GM21717 (cell line): ENCODE measurements around the gene CHST12.

ENCODE experiments used
- ATAC-seq: cut with Tn5 transposase; IDR thresholded peaks from one replicate; pipeline ENCODE4 v1.9.1; 2021; ENCODE audit warnings: mild to moderate bottlenecking, moderate library complexity; ENCODE audit not compliant: unreplicated experiment

The CHST12 gene

DNA sequence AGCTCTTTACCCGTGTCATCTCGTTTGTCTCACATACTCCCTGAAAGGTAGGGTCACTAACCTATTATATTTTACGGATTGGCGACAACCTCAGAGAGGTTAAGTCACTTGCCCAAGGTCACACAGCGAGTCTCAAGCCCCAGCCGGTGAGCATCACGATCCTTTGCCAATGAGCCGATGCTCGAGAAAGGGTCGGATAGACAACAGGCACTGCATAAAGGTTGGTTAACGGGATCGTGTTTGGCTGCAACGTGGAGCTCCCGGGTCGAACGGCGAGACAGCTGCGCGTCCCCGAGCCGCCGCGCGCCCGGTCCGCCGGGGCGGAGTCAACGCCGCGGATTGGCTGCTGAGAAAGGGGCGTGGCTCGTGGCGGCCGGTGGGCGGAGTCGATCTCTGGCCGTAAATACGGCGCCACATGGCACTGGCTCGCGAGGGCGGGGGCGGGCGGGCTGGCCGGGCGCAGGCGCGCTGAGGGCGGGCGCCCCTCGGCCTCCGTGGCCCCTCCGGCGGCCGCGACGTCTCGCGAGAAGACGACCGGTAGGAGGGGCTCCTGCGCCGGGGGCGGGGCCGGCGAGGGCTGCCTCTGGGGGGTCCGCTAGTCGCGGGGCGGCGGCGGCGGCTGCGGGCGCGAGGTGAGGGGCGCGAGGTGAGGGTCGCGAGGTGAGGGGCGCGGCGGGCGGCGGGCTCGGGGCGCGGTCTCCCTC lies at the start of gene CHST12:
Gene CHST12, plus strand, starts transcription at position 598 of the 704 bp plus-strand sequence. CDS start 29,029 bp downstream, outside the sequence.
- ATAC-seq, result peak; percentile 27

- peak; percentile 38 for ATAC-seq
These were observed 49.5 kb upstream of the CHST12 start for GRCh38 chr7:2353936-2354185.

- ATAC-seq, result peak; percentile 75
These were observed 49.0 kb upstream of the CHST12 start, which contains the start of gene EIF3B for GRCh38 chr7:2354186-2354938. TSS of gene EIF3B (plus strand) at chr7:2354827. CDS start at chr7:2354922, 95 bp downstream.

- peak; percentile 7 for ATAC-seq
These were observed 48.3 kb upstream of the CHST12 start for GRCh38 chr7:2354939-2355704.

DNA sequence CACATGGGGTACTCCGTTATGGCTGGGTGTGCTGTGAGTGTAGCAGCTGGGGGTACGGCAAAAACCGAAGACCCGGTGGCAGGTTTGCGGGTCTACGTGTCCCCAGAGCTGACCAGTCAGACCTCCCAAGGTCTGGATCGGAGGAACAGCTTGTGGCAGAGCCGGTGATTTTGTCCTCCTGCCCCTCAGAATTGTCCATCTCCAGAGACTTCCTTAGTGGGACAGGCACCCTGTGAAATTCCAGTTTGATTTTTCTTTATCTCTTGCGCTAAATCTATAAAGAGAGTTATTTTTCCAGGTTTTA lies 47.8 kb upstream of the CHST12 start:
- no peak for ATAC-seq

GRCh38 chr7:2357165-2357564 lies 46.2 kb upstream of the CHST12 start:
- ATAC-seq, result no peak

DNA sequence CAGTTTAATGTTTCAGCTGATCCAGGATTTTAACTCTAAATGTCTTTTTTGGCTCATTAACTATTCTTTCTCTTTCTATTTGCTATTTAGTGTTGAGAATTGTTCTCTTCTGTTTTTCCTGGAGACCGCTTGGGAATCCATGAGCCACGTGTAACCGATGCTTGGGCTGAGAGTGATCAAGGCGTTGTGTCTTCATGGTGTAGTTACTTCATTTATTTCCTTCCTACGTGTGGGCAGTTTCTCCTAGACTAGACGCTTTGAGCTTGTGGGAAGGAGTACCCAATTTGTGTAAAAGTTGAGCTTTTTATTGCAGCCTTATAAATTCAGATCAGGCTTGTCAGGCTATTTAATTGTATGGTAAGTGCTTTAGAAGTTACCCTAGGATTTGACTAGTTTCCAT lies 45.8 kb upstream of the CHST12 start:
- ATAC-seq, result no peak

- ATAC-seq, result no peak
These were observed 44.4 kb upstream of the CHST12 start for GRCh38 chr7:2358968-2359527.

DNA sequence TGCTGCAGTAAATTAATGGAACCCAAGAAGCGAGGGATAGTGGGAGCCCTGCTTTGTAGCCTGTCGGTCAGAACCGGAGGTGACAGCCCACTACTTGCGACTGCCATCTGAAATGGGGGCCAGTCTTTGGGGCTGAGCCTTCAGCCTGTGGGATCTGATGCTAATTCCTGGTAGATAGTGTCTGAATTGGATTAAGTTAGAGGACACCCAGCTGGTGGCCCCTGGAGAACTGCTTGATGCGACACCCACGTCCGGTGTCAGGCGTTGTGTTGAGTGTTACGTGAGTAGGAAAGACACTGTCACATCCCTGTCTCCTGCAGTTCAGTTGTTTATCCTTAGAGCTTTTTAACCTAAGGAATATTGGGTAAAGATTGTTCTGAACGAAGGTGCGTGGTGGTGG lies 43.8 kb upstream of the CHST12 start:
- ATAC-seq, result no peak

GRCh38 chr7:2360796-2361195 lies 42.6 kb upstream of the CHST12 start:
- ATAC-seq, result no peak

DNA sequence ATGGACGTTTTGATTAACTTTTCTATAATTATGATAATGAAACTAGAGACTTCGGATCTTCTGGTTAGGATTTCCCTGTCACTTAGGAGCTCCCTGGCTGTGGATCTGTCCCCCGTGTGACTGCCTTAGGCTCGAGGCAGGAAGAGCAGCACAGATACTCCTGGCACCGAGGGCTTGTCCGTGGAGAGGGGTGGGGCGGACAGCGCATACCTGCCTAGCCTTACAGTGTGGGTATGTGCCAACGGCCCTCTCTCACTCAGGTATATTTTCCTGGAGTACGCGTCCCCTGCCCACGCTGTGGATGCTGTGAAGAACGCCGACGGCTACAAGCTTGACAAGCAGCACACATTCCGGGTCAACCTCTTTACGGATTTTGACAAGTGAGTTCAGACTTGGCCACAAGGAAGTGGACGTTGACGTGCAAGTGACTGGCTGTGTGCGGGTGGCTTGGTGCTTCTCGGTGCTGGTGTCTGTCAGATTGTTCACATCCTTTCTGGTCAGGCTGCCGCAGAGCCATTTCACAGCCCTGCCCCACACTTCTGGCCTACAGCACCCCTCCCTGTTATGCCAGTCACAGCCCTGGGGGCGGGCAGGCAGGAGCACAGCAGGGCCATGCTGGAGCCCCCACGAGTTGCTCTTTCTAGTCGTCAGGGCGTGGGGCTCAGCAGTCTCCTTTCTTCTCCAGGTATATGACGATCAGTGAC lies 40.9 kb upstream of the CHST12 start:
- ATAC-seq, result no peak

GRCh38 chr7:2369139-2369538 lies 34.3 kb upstream of the CHST12 start:
- no peak for ATAC-seq

DNA sequence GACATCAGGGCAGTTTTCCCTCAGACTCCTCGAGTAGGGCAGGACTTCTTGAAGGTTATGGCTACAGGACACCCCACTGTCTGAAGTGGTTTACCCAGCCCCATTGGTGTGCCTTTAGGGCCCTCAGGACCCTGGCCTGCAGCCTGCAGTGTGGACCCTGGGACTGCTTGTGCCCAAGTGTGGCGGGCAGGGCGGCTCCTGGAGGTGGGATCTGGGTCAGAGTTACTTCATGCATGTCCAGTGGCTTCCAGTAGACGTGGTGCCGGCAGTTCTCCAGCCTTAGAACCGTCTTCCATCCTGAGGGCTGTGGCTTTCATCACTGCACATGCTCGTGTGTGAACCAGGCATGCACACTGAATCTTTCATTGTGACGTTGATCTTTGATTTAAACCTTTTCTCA lies 32.1 kb upstream of the CHST12 start:
- ATAC-seq, result no peak

GRCh38 chr7:2372724-2373123 lies 30.7 kb upstream of the CHST12 start:
- ATAC-seq, result no peak

DNA sequence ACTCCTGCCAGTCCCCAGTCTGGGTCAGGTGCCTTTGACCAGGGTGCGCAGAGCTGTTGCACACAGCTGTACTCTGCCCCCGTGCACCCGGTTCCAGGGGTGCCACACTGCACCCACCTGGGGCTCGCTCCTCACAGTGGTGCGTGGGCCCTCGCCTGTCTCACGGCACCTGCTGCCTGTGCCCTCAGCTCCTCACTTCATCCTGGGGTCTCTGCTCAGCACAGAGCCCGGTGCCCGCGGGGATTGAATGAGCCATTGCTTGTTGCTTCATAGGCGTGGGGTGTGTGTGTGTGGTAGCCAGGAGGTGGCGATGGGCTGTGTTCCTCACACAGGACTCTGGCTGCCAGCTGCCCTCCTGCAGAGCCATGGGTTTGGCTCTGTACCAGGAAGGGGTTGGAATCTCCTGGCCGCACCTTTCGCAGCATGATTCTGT lies 30.3 kb upstream of the CHST12 start:
- ATAC-seq, result no peak

DNA sequence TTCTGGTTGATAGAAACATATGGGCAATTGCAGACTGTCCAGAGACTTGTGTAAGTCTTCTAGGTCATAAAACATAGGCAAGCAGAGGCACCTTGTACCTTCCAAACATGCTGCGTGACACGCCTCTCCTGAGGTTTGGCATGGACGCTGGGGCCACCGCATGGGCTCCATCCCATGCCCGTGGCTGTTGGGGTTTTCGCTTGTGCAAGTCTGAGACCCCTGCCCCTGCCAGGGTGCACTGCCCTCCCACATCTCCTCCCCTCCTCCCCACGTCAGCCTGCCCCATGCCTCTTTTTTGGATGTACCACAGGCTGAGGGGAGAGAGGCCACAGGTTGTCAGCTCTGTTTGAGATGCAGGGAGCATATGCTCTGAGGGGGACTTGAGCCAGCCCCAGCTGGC lies 29.8 kb upstream of the CHST12 start:
- ATAC-seq, result no peak

- no peak for ATAC-seq
These were observed 29.0 kb upstream of the CHST12 start for GRCh38 chr7:2374401-2374800.

- ATAC-seq, result no peak
These were observed 28.3 kb upstream of the CHST12 start for GRCh38 chr7:2374830-2375728.

DNA sequence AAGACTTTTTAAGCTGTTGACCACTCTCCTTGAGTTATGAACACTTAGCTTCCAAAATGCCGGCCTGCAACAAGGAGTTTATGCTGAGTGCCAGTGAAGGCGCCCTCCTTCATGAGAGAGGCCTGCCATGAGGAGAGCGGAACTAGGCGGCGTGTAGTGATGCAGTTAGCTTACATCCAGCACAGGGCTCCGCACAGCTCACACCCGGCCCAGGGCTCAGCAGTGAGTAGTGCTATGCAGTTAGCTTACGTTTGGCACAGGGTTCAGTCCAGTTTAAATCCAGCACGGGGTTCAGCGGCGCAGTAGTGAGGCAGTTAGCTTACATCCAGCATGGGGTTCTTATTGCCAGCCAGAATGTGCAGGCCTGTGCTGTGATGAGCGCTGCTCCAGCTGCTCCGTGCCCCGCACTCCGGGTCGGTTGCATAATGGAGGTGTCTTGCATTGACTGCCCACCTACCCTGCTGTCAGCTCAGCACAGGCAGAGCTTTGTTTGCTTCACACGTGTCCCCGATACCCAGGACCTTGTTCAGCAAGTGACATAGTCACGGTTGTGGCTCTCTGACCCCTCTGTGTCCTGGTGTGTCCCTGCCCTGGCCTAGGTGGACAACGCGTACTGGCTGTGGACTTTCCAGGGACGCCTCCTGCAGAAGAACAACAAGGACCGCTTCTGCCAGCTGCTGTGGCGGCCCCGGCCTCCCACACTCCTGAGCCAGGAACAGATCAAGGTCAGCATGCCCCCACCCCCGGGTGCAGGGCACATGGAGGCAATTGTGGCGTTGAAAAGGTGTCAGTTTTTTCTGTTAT lies 26.9 kb upstream of the CHST12 start:
- no peak for ATAC-seq
